ENCODE results near the gene DNMT3L.
"Not testable (repeated sequence)": the region's sequence is repeated elsewhere in the genome, so short reads cannot be mapped to it uniquely, and the experiment has no call there.

Gene DNMT3L

GRCh38 chr21:44249204-44250037, 12.3 kb downstream of the DNMT3L start:
- not testable (repeated sequence) for DNase-seq (ENCODE audit: low read depth in 2 of 2)

GRCh38 chr21:44247904-44248303, 13.8 kb downstream of the DNMT3L start:
- DNase-seq (ENCODE audit: low read depth in 2 of 2): not testable (repeated sequence)

- DNase-seq (ENCODE audit: low read depth in 2 of 2): not testable (repeated sequence)
Measured at GRCh38 chr21:44243980-44244379, 17.7 kb downstream of the DNMT3L start.

GRCh38 chr21:44241281-44241680, 20.4 kb downstream of the DNMT3L start:
- not testable (repeated sequence) for DNase-seq (ENCODE audit: low read depth in 2 of 2)

- DNase-seq (ENCODE audit: low read depth in 2 of 2): not testable (repeated sequence)
Measured at GRCh38 chr21:44240842-44241241, 20.9 kb downstream of the DNMT3L start, which contains the start of gene ICOSLG. Gene ICOSLG (minus strand): TSS chr21:44240943. CDS start chr21:44240817, 126 bp downstream.

- not testable (repeated sequence) for DNase-seq (ENCODE audit: low read depth in 2 of 2)
Measured at GRCh38 chr21:44240353-44240752, 21.3 kb downstream of the DNMT3L start.

- DNase-seq (ENCODE audit: low read depth in 2 of 2): not testable (repeated sequence)
Measured at GRCh38 chr21:44229561-44229960, 32.1 kb downstream of the DNMT3L start.

GRCh38 chr21:44228109-44228508, 33.6 kb downstream of the DNMT3L start:
- DNase-seq (ENCODE audit: low read depth in 2 of 2): not testable (repeated sequence)

- DNase-seq (ENCODE audit: low read depth in 2 of 2): not testable (repeated sequence)
Measured at GRCh38 chr21:44227614-44228013, 34.1 kb downstream of the DNMT3L start.

GRCh38 chr21:44225605-44226004, 36.1 kb downstream of the DNMT3L start:
- DNase-seq (ENCODE audit: low read depth in 2 of 2): not testable (repeated sequence)

GRCh38 chr21:44223334-44223733, 38.4 kb downstream of the DNMT3L start:
- not testable (repeated sequence) for DNase-seq (ENCODE audit: low read depth in 2 of 2)

GRCh38 chr21:44220674-44221073, 41.0 kb downstream of the DNMT3L start:
- not testable (repeated sequence) for DNase-seq (ENCODE audit: low read depth in 2 of 2)

GRCh38 chr21:44218461-44218860, 43.2 kb downstream of the DNMT3L start:
- not testable (repeated sequence) for DNase-seq (ENCODE audit: low read depth in 2 of 2)

GRCh38 chr21:44211978-44212377, 49.7 kb downstream of the DNMT3L start:
- not testable (repeated sequence) for DNase-seq (ENCODE audit: low read depth in 2 of 2)

GRCh38 chr21:44211574-44211973, 50.1 kb downstream of the DNMT3L start:
- not testable (repeated sequence) for DNase-seq (ENCODE audit: low read depth in 2 of 2)

- not testable (repeated sequence) for DNase-seq (ENCODE audit: low read depth in 2 of 2)
Measured at GRCh38 chr21:44207860-44208646, 53.6 kb downstream of the DNMT3L start.

GRCh38 chr21:44206698-44207676, 54.7 kb downstream of the DNMT3L start:
- DNase-seq (ENCODE audit: low read depth in 2 of 2): not testable (repeated sequence)

GRCh38 chr21:44206187-44206586, 55.5 kb downstream of the DNMT3L start:
- DNase-seq (ENCODE audit: low read depth in 2 of 2): not testable (repeated sequence)

GRCh38 chr21:44202590-44203299, 59.0 kb downstream of the DNMT3L start:
- not testable (repeated sequence) for DNase-seq (ENCODE audit: low read depth in 2 of 2)

GRCh38 chr21:44199997-44200396, 61.7 kb downstream of the DNMT3L start:
- not testable (repeated sequence) for DNase-seq (ENCODE audit: low read depth in 2 of 2)

All from stimulated activated CD4-positive, alpha-beta T cell treated with anti-CD3 and anti-CD28 coated beads, Interleukin-1b, Interleukin-23, amount 100 ng/mL, for 1 hour (primary cell).